ENCODE results near the gene ARID3A.
A peak's percentile ranks its signal among the peaks of the same experiment; 100 is the strongest.

Gene ARID3A

GRCh38 chr19:1004803-1005664, 79.2 kb downstream of the ARID3A start:
- DNase-seq (ENCODE audit: low spot score), result peak; percentile 29

GRCh38 chr19:1006711-1007398, 81.0 kb downstream of the ARID3A start:
- DNase-seq (ENCODE audit: low spot score), result no peak

DNA sequence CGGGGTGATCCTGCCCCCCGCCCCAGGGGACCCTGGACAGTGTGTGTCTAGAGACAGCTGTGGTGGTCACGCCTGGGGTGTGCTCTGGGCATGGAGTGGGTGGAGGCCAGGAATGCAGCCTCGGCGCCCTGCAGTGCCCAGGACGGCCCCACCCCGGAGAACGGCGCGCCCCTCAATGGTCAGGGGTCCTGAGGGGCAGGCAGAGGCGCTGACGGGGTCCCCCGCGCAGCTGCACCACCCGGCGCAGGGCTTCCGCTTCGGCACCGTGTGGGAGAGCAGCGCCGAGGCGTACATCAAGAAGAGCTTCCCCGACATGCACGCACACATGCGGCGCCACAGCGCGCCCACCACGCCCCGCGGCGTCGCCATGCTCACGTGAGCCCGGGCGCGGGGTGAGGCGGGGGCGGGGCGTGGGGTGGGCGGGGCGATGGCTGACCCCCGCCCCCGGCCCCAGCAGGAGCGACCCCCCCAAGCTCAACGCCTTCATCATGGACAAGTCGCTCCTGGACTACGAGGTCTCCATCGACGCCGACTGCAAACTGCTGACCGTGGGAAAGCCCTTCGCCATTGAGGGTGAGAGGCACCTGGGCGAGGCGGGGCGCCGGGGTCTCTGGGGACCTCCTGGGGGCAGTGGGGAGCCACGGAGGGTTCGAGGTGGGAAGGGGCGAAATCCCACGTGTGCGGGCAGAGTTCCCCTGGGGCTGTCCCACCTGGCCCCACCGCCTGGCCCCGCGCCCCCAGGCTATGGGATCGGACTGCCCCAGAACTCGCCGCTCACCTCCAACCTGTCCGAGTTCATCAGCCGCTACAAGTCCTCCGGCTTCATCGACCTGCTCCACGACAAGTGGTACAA, 81.8 kb downstream of the ARID3A start:
- DNase-seq (ENCODE audit: low spot score), result peak; percentile 40

- peak; percentile 23 for DNase-seq (ENCODE audit: low spot score)
These were observed 82.6 kb downstream of the ARID3A start for GRCh38 chr19:1008268-1009040.

- DNase-seq (ENCODE audit: low spot score), result peak; percentile 52
These were observed 83.5 kb downstream of the ARID3A start for GRCh38 chr19:1009041-1009980.

DNA sequence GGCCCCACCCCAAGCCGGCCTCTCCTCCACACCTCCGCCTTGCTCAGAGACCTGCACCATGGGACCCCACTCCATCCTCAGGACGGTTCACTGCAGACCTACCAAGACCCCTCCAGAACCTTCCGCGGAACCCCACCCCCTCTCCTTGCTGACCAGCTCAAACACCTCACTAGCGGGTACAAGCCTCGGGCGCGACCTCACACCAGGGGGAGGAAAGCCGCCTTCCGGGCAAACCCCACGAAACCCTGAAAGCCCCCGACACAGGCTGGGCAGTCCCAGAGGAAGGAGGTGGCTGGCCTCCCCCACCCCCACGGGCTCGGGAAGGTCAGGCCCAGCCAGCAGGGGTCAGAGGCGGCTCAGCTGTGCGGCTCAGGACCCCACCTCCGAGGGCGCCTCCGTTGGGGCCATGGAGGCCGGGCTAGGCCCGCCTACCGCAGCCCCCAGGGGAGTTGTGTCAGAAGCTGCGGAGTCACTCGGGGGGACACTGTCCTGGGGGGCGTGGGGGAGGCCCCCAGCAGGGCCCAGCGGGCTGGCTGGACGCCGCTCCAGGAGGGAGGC, 84.2 kb downstream of the ARID3A start:
- DNase-seq (ENCODE audit: low spot score), result peak; percentile 59

DNA sequence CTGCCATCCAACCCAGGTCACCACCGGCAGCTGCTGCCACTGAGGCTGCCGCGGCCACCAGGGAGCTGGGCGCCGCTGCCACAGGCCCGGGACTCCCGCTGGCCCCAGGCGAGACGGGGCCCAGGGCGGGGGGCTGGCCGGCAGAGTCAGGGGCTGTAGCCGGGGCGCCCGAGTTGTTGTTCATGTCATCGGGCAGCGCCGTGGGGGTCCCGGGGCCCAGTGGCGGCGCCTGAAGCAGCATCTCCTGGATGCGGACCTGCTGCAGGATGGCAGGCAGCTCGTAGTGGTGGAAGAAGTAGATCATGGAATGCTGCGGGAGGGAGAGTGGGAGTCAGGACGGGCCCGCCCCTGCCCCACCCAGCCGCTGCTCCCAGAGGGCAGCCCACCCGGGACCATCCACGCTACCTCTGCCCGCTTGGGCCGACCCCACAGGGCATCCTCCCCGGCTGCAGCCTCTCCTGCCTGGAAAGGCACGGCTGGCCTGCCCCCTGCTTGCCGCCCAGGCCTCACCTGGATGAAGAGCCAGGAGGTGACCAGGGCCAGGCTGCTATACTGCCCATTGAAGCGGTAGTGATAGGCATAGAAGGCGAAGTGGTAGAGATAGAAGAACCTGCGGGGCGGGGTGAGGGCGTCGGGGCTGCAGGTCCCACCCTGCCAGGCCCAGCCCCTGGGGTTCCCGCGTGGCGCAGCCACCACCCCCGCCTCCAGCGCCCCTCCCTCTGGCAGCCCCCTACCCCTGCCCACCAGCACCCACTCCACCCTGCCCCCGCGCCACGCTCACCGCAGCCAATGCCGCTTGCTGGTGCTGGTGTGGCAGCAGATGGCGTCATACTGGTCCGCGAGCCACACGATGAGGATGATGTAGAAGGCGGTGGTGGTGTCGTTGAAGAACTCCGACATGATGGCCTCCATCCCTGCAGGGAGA, 85.0 kb downstream of the ARID3A start:
- no peak for DNase-seq (ENCODE audit: low spot score)

- no peak for DNase-seq (ENCODE audit: low spot score)
These were observed 86.0 kb downstream of the ARID3A start for GRCh38 chr19:1011831-1012333.

GRCh38 chr19:1012334-1012733, 86.5 kb downstream of the ARID3A start:
- DNase-seq (ENCODE audit: low spot score), result no peak

DNA sequence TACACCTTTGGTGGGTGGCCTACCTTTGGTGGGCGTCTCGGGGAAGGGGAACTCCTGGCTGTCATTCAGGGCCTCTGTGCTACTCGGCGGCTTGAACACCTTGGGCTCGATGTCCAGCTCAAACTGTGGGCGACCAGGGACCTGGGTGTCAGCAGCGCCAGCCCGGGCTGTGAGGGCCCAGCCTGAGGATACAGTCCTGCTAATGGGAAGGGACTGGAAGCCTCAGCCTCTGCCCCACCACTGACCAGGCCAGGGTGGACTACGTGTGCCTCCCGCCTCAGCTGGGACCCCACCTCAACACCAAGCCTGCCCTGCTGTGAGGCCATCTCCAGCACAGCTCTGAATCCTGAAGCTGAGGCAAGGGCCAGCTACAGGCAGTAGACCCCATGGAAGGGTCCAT, 87.4 kb downstream of the ARID3A start:
- DNase-seq (ENCODE audit: low spot score), result no peak

GRCh38 chr19:1014161-1015060, 88.6 kb downstream of the ARID3A start:
- no peak for DNase-seq (ENCODE audit: low spot score)

- no peak for DNase-seq (ENCODE audit: low spot score)
These were observed 89.4 kb downstream of the ARID3A start for GRCh38 chr19:1015061-1015781.

DNA sequence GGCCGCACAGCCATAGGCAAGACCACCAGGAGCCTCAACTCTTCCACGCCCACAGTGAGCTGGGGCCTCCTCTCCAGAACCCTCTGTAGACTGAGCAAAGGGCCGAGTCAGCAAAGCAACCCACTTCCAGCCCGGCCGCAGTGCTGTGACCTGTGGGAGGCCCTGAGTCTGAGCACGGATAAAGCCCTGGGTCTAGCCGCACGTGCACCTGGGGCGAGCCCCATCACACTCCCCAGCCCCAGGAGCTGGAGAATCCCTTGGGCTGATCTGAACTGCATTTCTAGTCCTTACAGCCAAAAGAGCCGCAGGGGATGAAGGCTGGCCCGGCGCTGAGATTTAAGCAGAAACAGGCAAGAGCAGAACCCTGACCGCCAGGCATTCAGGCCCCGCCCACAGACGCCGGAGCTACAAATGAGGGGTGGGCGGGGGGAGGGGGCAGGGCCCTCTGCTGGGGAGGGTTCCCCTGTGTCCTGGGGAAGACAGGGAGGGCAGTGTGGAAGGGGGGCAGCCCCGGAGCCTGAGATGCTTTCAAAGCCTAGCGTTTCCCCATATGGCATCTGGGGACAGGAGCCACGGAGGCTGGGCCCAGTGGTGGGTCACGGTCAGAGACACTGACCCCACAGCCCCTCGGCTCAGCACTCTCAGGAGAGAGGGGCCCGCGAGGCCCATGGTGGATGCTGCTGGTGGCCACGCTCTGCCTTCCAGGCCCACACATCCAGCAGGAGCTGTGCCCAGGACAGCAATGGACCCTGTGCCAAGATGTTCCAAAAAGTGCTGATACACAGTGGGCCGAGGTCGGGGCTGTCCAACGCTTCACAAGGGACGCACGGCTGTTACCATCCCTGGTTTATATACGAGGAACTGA, 90.2 kb downstream of the ARID3A start:
- peak; percentile 63 for DNase-seq (ENCODE audit: low spot score)

DNA sequence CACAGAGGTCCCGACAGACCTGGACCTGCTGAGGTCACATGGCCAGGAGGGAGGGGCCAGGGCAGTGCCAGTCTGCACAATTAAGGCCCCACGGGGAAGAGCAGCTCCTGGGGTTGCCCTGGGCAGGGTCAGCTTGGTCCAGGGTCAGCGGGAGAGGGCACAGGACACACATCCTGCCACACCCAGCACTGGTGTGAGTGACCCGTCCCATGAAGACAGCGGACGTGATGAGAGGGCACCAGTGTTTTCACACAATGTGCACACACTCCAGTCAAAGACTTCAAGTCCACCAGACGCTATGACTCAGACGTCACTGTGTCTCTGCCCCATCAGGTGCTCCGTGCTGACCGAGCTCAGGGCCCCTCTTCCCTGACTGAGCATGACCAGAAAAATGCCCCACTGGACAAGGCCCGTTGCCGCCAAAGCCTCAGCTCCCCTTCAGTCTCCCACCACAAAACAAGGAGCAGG, 90.8 kb downstream of the ARID3A start:
- no peak for DNase-seq (ENCODE audit: low spot score)

DNA sequence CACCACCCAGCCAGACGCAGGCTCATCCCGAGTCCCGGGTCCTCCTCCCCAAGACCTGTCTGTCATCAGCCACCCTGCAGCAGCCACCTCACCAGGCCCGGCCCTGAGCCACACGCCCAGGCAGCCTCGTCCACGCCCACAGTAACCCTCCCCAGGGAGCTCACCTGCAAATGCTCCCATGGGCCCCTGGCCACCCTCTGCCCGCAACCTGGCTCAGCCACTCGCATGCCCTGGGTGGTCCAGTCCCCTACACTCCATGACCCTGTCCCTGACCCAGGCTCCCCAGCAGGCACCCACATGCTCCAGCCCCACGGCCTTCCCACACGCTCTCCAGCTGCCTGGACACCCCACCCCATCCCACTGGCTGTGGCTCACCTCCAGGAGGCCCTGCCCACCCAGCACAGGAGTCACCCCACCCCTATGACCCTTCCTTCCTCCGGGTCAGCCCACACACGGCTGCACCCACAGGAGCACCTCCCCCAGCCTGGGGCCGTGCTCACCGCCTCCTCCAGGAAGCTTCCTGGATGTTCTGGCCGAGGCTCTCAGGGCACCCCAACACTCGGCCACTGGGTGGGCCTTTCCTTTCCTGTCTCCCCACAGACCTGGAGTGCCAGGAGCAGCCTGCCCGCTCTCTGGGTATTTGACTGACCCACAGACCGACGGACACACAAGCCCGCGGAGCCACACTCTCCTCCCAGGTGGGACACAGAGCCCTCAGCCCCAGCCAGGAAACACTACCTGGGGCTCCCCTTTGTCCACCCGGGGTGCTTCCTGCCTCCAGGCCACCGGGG, 91.5 kb downstream of the ARID3A start:
- no peak for DNase-seq (ENCODE audit: low spot score)
